ENCODE results near the gene COL27A1. TPM values are rescaled to one million over a fixed set of nuclear protein-coding genes. Genes with fewer than 3 reads are reported as not detected.

The COL27A1 gene
- polyA plus RNA-seq, 1 donor (not counting 4 experiments of a cell fraction or from before 2014, with no cell fraction given) = 14.0 TPM

GRCh38 chr9:114282104-114282485 is 126.8 kb downstream of the COL27A1 start:
- Histone ChIP-seq H3K9ac (ENCODE audit: control insufficient read depth, extremely low read depth, insufficient read depth, low read length) (peak overlapping the region; percentile 59), H3K4me1 (ENCODE audit: control insufficient read depth, extremely low read depth, insufficient read depth, low read length) (peaks cover 45% of the 10 kb centered on the region), H3K4me2 (ENCODE audit: control insufficient read depth, extremely low read depth, insufficient read depth, low read depth, low read length) (peak overlapping the region; percentile 49), H3K4me3 (ENCODE audit: control insufficient read depth in 2 of 3, extremely low read depth in 1 of 3, insufficient read depth in 2 of 3, low read depth in 1 of 3, low read length in 3 of 3) (no peak overlapping the region), H3K27me3 (ENCODE audit: control insufficient read depth, extremely low read depth, insufficient read depth, low read length) (no peaks in the 10 kb centered on the region), H3K79me2 (ENCODE audit: control insufficient read depth, insufficient read depth, low read length) (peaks cover 2% of the 10 kb centered on the region), H3K9me1 (ENCODE audit: control insufficient read depth, extremely low read depth, insufficient read depth, low read length) (no peaks in the 10 kb centered on the region), H4K20me1 (ENCODE audit: control insufficient read depth, extremely low read depth, insufficient read depth, low read length) (no peaks in the 10 kb centered on the region), H3K36me3 (ENCODE audit: control insufficient read depth in 2 of 2, extremely low read depth in 1 of 2, insufficient read depth in 2 of 2, low read length in 2 of 2) (peaks cover 3 to 8% of the 10 kb centered on the region in 2 experiments), H3K9me3 (ENCODE audit: control insufficient read depth, low read depth, low read length) (no peaks in the 10 kb centered on the region), H3K27ac (ENCODE audit: control insufficient read depth, insufficient read depth, low read length) (peak overlapping the region; percentile 82), H2AFZ (ENCODE audit: control insufficient read depth, low read length) (no peak overlapping the region)
- DNase-seq (ENCODE audit: low read depth, low spot score) (no peak), FAIRE-seq (no peak)
- dilution Hi-C loops (cut with MboI; ENCODE audit: extremely low pct_ligation_motif_present, low sequenced_read_pairs) = no loop called here
- TF ChIP-seq CTCF (optimal IDR thresholded peaks at IDR 0.05 in 1 of 3, IDR thresholded peaks at IDR 0.05 in 1 of 3, conservative IDR thresholded peaks at IDR 0.05 in 1 of 3; ENCODE audit: extremely low read depth in 1 of 3, insufficient read depth in 2 of 3, low read length in 3 of 3) = no peak
- no peak for TF ChIP-seq EZH2 (IDR thresholded peaks at IDR 0.05; ENCODE audit: low read length)

GRCh38 chr9:114282507-114282906 is 127.2 kb downstream of the COL27A1 start:
- Histone ChIP-seq H3K4me2 (ENCODE audit: control insufficient read depth, extremely low read depth, insufficient read depth, low read depth, low read length) (peak overlapping the region; percentile 49), H3K79me2 (ENCODE audit: control insufficient read depth, insufficient read depth, low read length) (peaks cover 2% of the 10 kb centered on the region), H3K4me1 (ENCODE audit: control insufficient read depth, extremely low read depth, insufficient read depth, low read length) (peaks cover 45% of the 10 kb centered on the region), H3K36me3 (ENCODE audit: control insufficient read depth in 2 of 2, extremely low read depth in 1 of 2, insufficient read depth in 2 of 2, low read length in 2 of 2) (peaks cover 3 to 8% of the 10 kb centered on the region in 2 experiments), H3K27me3 (ENCODE audit: control insufficient read depth, extremely low read depth, insufficient read depth, low read length) (no peaks in the 10 kb centered on the region), H3K4me3 (ENCODE audit: control insufficient read depth in 2 of 3, extremely low read depth in 1 of 3, insufficient read depth in 2 of 3, low read depth in 1 of 3, low read length in 3 of 3) (no peak overlapping the region), H3K9me1 (ENCODE audit: control insufficient read depth, extremely low read depth, insufficient read depth, low read length) (no peaks in the 10 kb centered on the region), H3K9ac (ENCODE audit: control insufficient read depth, extremely low read depth, insufficient read depth, low read length) (peak overlapping the region; percentile 59), H2AFZ (ENCODE audit: control insufficient read depth, low read length) (no peak overlapping the region), H4K20me1 (ENCODE audit: control insufficient read depth, extremely low read depth, insufficient read depth, low read length) (no peaks in the 10 kb centered on the region), H3K27ac (ENCODE audit: control insufficient read depth, insufficient read depth, low read length) (peak overlapping the region; percentile 82), H3K9me3 (ENCODE audit: control insufficient read depth, low read depth, low read length) (no peaks in the 10 kb centered on the region)
- DNase-seq (ENCODE audit: low read depth, low spot score) = no peak
- dilution Hi-C loops (cut with MboI; ENCODE audit: extremely low pct_ligation_motif_present, low sequenced_read_pairs) = no loop called here
- TF ChIP-seq EZH2 (IDR thresholded peaks at IDR 0.05; ENCODE audit: low read length) (no peak), CTCF (optimal IDR thresholded peaks at IDR 0.05 in 1 of 3, IDR thresholded peaks at IDR 0.05 in 1 of 3, conservative IDR thresholded peaks at IDR 0.05 in 1 of 3; ENCODE audit: extremely low read depth in 1 of 3, insufficient read depth in 2 of 3, low read length in 3 of 3) (no peak)
- FAIRE-seq = peak; percentile 68

Data from keratinocyte (primary cell).